Effector memory CD8-positive, alpha-beta T cell (primary cell): Measurements from ENCODE around the gene HOXC11.

Source experiments
- ATAC-seq: fragments of 150-1000 bp; cut with Tn5 transposase; replicated peaks from 2 replicates; pipeline ENCODE4 v1.10.0; 2021; ENCODE audit warnings: mild to moderate bottlenecking, moderate library complexity
- DNase-seq, 3 experiments: peaks; one replicate each; pipeline ENCODE4 v3.0.0; 2021
- H3K27ac Mint-ChIP-seq, 2 donors: one replicate each; pipeline ENCODE4 v1.8.0; 2022; ENCODE audit warnings: mild to moderate bottlenecking in 2 of 2, mixed read lengths in 2 of 2, moderate library complexity in 2 of 2
- H3K27me3 Mint-ChIP-seq, 2 donors: one replicate each; pipeline ENCODE4 v1.8.0; 2022; ENCODE audit warnings: mixed read lengths in 2 of 2
- H3K36me3 Mint-ChIP-seq: one replicate; pipeline ENCODE4 v1.8.0; 2022; ENCODE audit warnings: mild to moderate bottlenecking, moderate library complexity, mixed read lengths; ENCODE audit not compliant: insufficient read depth
- H3K4me1 Mint-ChIP-seq, 2 donors: one replicate each; pipeline ENCODE4 v1.8.0; 2022; ENCODE audit warnings: low read depth in 2 of 2, mixed read lengths in 2 of 2
- H3K4me3 Mint-ChIP-seq, 2 donors: one replicate each; pipeline ENCODE4 v1.8.0; 2022; ENCODE audit warnings: mild to moderate bottlenecking in 2 of 2, mixed read lengths in 2 of 2, moderate library complexity in 2 of 2
- H3K9me3 Mint-ChIP-seq, 2 donors: one replicate each; pipeline ENCODE4 v1.8.0; 2022; ENCODE audit warnings: mixed read lengths in 2 of 2

Gene HOXC11

DNA sequence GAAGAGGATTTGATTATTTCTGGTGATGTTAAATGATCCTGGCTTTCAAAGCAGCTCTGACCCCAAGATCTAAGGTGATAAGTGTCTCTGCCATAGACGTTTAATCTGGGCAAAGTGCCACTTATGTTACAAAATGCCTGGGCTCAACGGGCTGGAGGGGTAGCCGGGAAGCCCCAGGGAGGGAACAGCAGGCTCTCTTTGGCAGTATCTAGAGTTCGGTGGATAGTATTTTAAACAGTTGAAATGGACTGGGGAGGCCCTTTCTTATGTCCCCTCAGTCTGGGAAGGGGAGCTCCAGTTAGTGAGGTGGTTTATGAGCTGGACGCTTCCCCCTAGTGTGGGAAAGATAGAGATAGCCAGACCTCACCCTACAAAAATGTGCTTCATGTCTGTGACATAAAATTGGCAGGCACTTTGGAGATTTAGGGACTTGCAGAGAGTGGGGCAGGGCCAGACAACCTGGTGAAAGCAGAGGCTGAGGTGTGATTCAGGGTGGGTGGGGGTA is 5.5 kb upstream of the HOXC11 start:
- DNase-seq (no peak), ATAC-seq (no peak)
- Mint-ChIP-seq H3K36me3 (peaks cover 17% of the 10 kb centered on the region), H3K4me1 (peaks cover 23 to 26% of the 10 kb centered on the region in 2 donors), H3K27ac (no peak overlapping the region), H3K27me3 (peaks cover 98 to 100% of the 10 kb centered on the region in 2 donors), H3K4me3 (no peak overlapping the region), H3K9me3 (no peaks in the 10 kb centered on the region)

DNA sequence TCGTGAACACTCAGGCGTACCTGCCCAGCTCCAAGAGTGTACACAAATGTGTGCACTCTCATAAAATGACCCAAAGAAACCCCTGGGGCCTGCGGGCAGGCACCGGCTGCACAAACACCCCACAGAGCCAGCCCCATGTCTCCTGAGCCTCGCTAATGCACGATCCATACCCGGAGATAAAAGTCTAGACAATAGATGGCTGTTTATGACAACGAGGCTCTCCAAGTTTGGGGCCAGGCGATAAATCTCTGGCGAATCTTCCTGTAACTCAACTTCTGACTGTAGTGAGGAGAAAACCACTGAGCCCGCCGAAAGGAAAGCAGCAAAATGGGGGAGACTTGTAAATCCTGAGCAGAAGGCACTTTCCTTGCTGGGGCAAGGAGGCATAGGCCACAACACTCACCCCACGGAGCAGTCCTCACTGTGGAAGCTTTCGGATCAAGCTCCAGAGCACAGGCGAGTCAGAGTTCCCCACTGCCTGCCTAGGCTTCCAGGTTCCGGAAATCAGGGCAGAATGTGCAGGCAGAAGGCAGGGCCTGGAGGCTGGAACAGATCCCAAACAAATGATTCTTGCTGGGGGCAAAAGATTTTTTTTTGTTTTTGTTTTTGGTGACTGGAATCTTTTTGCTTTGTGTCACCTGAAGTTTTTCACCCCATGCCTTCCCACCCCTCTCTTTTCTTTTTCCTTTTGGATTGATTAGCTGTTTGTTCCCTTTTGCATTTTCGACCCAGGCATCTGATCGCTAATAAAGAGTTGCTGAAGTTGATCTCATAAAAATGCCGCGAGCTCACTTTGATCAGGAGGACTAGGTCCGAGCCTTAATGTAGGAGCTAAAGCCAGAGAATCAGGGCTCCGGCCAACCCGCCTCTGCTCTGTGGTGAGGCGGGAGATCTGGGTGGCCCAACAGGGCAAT is 4.5 kb upstream of the HOXC11 start:
- Mint-ChIP-seq H3K36me3 (peaks cover 21% of the 10 kb centered on the region), H3K27ac (no peak overlapping the region), H3K4me3 (no peak overlapping the region), H3K9me3 (no peaks in the 10 kb centered on the region), H3K27me3 (peaks cover 98 to 100% of the 10 kb centered on the region in 2 donors), H3K4me1 (peaks cover 30 to 34% of the 10 kb centered on the region in 2 donors)
- ATAC-seq (no peak), DNase-seq (no peak)

DNA sequence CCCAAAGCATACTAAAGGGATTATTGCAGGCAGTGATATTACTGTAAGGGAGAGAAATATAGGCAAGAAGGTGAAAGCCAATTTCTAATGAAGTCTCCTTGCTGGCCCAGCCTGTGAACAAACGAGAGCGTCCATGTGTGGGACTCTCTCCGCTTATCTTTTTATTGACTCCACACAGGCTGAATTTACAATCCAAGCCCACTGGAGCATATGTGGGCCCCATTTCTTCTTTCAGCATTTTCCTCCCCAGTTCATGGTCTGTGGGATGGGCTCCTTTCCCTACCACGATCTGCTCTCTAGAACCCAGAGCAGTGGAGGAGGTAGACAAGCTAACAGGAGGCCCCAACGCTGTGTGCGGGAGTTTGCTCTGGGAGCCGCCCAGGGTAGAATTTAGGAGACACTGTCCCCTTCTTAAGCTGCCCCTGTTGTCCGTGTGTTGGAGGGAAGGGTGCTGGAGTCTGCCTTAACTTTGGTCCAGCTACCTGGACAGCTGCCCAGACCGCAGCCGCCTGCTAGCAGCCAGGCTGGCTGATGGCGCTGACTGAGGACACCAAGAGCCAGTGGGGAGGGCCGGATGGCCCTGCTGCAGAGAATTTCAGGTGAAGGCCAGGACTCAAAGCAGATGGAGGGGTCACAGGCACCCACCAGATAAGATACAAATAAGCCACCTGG is 3.2 kb upstream of the HOXC11 start:
- Mint-ChIP-seq H3K4me3 (no peak overlapping the region), H3K27me3 (peaks cover 94 to 100% of the 10 kb centered on the region in 2 donors), H3K4me1 (peaks cover 25 to 28% of the 10 kb centered on the region in 2 donors), H3K9me3 (no peaks in the 10 kb centered on the region), H3K27ac (no peak overlapping the region), H3K36me3 (peaks cover 28% of the 10 kb centered on the region)
- ATAC-seq (no peak), DNase-seq (no peak)

DNA sequence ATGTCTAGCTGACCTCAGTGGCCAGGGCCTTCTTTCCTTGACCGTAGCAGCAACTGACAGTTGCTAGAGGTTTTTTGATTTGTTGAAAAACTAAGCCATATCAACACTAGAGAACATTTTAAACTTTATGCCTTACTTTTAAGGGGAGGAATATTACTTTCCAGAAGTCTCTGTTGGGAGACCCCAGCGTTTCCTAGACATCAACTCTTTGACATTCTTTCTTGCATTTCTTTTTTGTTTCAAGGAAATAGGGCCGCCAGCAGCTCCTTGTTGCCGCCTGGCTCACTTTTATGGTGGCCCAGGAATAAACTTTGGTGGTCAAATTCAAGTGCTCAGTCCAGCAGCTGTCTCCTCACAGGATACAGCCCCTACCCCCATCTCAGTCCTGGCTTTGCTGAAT is 2.5 kb upstream of the HOXC11 start:
- H3K4me1 Mint-ChIP-seq, result peaks cover 21 to 26% of the 10 kb centered on the region in 2 donors
- peaks cover 88 to 100% of the 10 kb centered on the region in 2 donors for H3K27me3 Mint-ChIP-seq
- no peak overlapping the region for H3K27ac Mint-ChIP-seq
- H3K9me3 Mint-ChIP-seq, result no peaks in the 10 kb centered on the region
- no peak overlapping the region for H3K4me3 Mint-ChIP-seq
- H3K36me3 Mint-ChIP-seq, result peaks cover 26% of the 10 kb centered on the region
- DNase-seq (no peak), ATAC-seq (no peak)

DNA sequence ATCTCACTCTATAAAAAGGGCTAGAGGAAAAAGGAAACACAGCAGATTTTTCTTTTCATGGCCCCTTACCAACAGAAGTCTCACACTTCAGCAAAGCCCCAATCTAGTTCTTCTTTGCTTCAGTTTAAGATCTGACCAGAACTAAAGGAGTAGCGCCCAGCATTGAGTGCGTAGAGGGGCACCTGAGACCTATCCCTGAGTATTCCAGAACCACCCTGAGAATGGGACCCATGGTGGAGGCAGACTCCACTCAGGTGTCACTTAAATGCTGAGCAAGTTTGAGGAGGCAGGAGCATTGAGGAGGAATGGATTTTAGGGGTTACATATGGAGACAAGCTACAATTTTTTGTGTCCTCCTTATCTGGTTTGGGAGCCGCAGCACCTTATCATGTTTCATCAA is 1.8 kb upstream of the HOXC11 start:
- peaks cover 18 to 24% of the 10 kb centered on the region in 2 donors for H3K4me1 Mint-ChIP-seq

DNA sequence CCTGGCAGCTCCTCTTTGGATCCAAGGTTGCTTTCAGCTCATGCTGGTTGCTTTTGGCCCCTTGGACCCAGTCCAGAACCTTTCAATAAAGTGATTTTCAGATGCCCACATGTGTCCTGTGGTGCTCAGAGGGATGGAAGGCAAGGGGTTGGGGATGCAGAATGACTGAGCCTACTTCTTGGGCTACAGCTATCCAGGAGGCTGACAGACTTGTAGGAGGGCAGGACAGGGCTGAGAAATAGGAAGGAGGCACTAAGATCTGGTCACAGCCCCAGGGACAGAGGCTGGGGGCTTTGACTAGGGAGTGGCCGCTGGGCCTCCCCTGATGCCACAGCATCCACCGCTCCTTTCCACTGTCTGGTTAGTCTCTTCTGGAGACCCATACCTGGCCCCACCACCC is 1.2 kb upstream of the HOXC11 start:
- no peak overlapping the region for H3K4me3 Mint-ChIP-seq
- H3K27me3 Mint-ChIP-seq, result peaks cover 88 to 100% of the 10 kb centered on the region in 2 donors
- ATAC-seq (no peak), DNase-seq (no peak)
- no peaks in the 10 kb centered on the region for H3K9me3 Mint-ChIP-seq
- peaks cover 12 to 18% of the 10 kb centered on the region in 2 donors for H3K4me1 Mint-ChIP-seq
- peaks cover 32% of the 10 kb centered on the region for H3K36me3 Mint-ChIP-seq
- H3K27ac Mint-ChIP-seq, result no peak overlapping the region

More for the DNA sequence above, 1.8 kb upstream of the HOXC11 start:
- Mint-ChIP-seq H3K36me3 (peaks cover 28% of the 10 kb centered on the region), H3K9me3 (no peaks in the 10 kb centered on the region), H3K27ac (no peak overlapping the region), H3K4me3 (no peak overlapping the region), H3K27me3 (peaks cover 88 to 100% of the 10 kb centered on the region in 2 donors)
- DNase-seq (no peak), ATAC-seq (no peak)

DNA sequence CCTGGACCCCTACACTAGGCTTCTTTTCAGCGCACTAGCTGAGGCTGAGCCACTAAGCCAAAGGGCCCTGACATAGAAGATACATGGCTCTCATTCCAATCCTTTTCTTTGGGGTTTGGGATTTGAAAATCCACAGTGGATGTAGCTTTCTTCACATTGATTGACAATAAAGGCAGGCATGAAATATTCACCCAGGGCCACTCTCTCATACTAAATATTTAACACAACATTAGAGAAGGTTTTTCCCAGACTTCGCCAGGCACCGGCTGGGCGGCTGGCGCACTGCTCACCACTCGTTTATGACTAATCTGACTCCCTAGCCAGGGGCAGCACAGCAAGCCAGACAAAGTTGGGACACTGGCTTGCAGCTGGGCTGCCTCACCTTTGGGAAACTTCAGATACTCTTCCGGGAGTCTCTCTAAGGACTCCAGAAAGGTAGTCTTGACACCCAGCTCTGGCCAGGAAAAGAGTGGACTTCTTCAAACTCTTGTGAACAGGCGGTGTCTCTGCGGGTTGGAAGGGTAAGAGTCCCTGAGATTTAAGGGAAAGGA is 699 bp upstream of the HOXC11 start:
- Mint-ChIP-seq H3K36me3 (peaks cover 32% of the 10 kb centered on the region), H3K27me3 (peaks cover 88 to 100% of the 10 kb centered on the region in 2 donors), H3K4me3 (peak overlapping the region in 1 of 2 donors; percentile 70), H3K27ac (no peak overlapping the region), H3K4me1 (peaks cover 11 to 17% of the 10 kb centered on the region in 2 donors), H3K9me3 (no peaks in the 10 kb centered on the region)
- ATAC-seq, result no peak
- DNase-seq, result no peak

DNA sequence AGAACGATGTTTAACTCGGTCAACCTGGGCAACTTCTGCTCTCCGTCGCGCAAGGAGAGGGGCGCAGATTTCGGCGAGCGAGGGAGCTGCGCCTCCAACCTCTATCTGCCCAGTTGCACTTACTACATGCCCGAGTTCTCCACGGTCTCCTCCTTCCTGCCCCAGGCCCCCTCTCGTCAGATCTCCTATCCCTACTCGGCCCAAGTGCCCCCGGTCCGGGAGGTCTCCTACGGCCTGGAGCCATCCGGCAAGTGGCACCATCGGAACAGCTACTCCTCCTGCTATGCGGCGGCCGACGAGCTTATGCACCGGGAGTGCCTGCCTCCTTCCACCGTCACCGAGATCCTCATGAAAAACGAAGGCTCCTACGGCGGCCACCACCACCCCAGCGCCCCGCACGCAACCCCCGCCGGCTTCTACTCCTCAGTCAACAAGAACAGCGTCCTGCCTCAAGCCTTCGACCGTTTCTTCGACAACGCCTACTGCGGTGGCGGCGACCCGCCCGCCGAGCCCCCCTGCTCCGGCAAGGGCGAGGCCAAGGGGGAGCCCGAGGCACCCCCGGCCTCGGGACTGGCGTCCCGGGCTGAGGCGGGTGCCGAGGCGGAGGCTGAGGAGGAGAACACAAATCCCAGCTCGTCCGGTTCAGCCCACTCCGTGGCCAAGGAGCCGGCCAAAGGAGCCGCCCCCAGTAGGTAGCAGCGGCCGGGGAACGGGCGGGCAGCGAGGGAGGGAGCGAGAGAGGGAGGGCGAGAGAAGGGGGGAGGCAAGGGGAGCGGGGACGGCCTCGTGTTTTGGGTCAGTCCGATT is 513 bp downstream of the HOXC11 start:
- Mint-ChIP-seq H3K36me3 (peaks cover 36% of the 10 kb centered on the region), H3K9me3 (no peaks in the 10 kb centered on the region), H3K27me3 (peaks cover 88 to 100% of the 10 kb centered on the region in 2 donors), H3K27ac (peak overlapping the region; percentile 11 to 82), H3K4me1 (peaks cover 15 to 17% of the 10 kb centered on the region in 2 donors), H3K4me3 (peak overlapping the region; percentile 73 to 74)
- ATAC-seq (no peak), DNase-seq (no peak)

DNA sequence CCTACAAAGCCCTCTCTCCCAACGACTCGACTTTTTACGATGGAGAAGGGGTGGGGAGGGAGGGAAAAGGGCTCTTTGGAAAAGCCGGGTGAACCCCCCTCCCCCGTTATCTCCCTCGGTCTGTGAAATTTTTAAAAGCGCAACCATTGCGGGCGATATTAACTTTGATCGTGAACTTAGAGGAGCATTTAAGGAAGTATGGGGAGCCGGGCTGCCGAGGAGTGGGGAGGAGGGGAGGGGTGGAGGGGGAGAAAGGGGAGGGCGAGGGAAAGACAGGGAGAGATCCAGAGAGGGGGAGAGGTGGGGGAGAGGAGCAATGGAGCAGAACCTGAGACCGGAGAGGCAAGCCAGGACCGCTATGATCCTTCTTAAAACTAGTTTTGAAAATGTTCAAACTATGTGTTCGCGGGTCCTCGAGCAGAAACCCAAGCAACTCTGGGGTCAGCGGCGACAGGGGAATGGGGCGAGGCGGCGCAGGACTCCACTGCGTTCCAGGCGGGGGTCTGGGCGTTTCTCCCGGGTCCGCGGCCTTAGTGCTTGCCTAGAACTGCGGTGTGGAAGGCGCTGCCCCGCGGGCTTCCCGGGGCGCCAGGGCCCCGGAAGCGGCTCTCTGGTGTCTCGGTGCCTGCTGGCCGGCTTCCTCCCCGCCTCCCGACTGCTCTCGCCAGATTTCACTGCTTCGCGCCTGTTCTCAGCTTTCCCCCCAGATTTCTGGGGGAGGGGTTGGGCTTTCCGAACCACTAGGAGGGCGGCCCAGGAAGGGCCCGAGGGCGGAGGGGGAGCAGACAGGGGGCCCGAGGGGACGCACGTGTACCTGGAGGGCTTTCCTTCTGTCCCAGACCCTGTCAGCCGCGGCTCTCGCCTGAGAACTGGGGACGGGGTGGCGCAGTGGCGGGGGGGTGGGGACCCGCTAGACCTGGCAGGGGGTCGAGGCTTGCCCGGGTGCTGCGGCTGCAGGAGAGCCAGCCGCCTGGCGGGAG is 1.4 kb downstream of the HOXC11 start, which contains the start of gene HOTAIR:
HOTAIR (minus strand) TSS at position 871 of the 980 bp plus-strand sequence.
- H3K27me3 Mint-ChIP-seq, result peaks cover 88 to 100% of the 10 kb centered on the region in 2 donors
- H3K9me3 Mint-ChIP-seq, result no peaks in the 10 kb centered on the region
- H3K4me3 Mint-ChIP-seq, result peak within 1 kb of the TSS; percentile 73 to 74
- peaks cover 33% of the 10 kb centered on the region for H3K36me3 Mint-ChIP-seq
- no peak within 1 kb of the TSS for H3K27ac Mint-ChIP-seq
- DNase-seq (no peak), ATAC-seq (peak; percentile 66)
- H3K4me1 Mint-ChIP-seq, result peaks cover 15 to 17% of the 10 kb centered on the region in 2 donors

DNA sequence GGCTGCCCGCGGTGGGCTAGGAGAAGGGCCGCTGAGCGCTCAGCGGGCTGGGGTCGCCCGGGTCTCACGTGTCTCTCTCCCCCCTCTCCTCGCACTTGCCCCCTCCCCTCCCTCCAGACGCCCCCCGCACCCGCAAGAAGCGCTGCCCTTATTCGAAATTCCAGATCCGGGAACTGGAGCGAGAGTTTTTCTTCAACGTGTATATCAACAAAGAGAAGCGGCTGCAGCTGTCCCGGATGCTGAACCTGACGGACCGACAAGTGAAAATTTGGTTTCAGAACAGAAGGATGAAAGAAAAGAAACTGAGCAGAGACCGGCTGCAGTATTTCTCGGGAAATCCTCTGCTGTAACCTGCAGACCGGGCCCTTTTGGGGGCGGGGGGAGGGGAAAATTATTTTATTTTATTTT is 2.1 kb downstream of the HOXC11 start:
- H3K27ac Mint-ChIP-seq, result no peak overlapping the region
- H3K9me3 Mint-ChIP-seq, result no peaks in the 10 kb centered on the region
- no peak for ATAC-seq

DNA sequence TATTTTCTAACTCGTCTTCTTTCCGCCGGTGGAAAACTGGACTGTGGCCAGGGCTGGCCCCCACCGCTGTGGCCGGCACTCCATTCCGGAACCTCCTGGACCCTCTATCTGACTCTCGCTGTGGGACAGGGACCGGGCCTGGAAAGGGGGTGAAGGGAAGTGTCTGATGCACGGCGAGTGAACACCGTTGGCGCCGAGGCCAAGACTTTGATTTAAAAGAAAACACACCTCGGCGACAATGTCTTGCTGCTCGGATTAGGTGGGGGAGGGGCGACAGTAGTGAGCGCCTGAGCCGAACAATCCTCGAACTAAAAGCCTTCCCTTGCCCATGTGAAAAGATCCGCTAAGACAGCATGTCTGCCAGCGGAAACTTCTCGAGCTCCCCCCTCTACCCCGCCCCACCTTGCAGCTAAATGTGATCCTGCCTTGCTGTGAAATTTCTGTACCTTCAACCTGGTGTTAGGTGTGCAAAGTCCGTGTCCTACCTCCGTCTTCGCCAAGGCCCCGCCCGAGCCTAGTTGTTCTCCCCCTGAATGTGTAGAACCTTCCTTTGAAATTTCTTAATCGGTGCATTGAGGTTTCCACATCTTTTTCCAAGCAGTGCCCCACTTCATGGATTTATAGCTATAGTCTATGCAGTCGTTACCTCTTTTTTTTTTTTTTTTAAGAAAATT is 2.7 kb downstream of the HOXC11 start:
- peaks cover 15 to 17% of the 10 kb centered on the region in 2 donors for H3K4me1 Mint-ChIP-seq
- H3K27me3 Mint-ChIP-seq, result peaks cover 90 to 100% of the 10 kb centered on the region in 2 donors
- peaks cover 39% of the 10 kb centered on the region for H3K36me3 Mint-ChIP-seq
- DNase-seq (no peak), ATAC-seq (no peak)
- no peaks in the 10 kb centered on the region for H3K9me3 Mint-ChIP-seq
- no peak overlapping the region for H3K27ac Mint-ChIP-seq
- peak overlapping the region; percentile 12 to 74 for H3K4me3 Mint-ChIP-seq

More for the DNA sequence above, 2.1 kb downstream of the HOXC11 start:
- no peak for DNase-seq
- peaks cover 15 to 17% of the 10 kb centered on the region in 2 donors for H3K4me1 Mint-ChIP-seq
- peaks cover 88 to 100% of the 10 kb centered on the region in 2 donors for H3K27me3 Mint-ChIP-seq
- H3K36me3 Mint-ChIP-seq, result peaks cover 34% of the 10 kb centered on the region
- H3K4me3 Mint-ChIP-seq, result peak overlapping the region; percentile 12 to 74
